ENCODE measurements around the gene AKIRIN1.

- no peak for TF ChIP-seq CTCF (IDR thresholded peaks at IDR 0.05 in 2 of 3, conservative IDR thresholded peaks at IDR 0.05 in 1 of 3; ENCODE audit: borderline replicate concordance in 1 of 3, insufficient read depth in 1 of 3, low read depth in 2 of 3, low read length in 2 of 3)
- no peak for TF ChIP-seq SRF (IDR thresholded peaks at IDR 0.05; ENCODE audit: low read depth)
- no peak for TF ChIP-seq POLR2A (IDR thresholded peaks at IDR 0.05; ENCODE audit: borderline replicate concordance, extremely low read depth, insufficient read depth, insufficient read length)
- no peak for TF ChIP-seq POLR2AphosphoS5 (IDR thresholded peaks at IDR 0.05; ENCODE audit: low read depth, low read length)
- peak; percentile 72 for TF ChIP-seq SP1 (IDR thresholded peaks at IDR 0.05; ENCODE audit: low read depth)
- peak; percentile 89 for TF ChIP-seq JUND (IDR thresholded peaks at IDR 0.05)
These were observed 32.1 kb upstream of the AKIRIN1 start for GRCh38 chr1:38958967-38959366.
